Hepatocyte (in vitro differentiated cells): ENCODE results near the gene MRPS30. TPM values are rescaled to one million over a fixed set of nuclear protein-coding genes. Genes with fewer than 3 reads are reported as not detected.
"Not testable (repeated sequence)": the region's sequence is repeated elsewhere in the genome, so short reads cannot be mapped to it uniquely, and the experiment has no call there.

Experiments
- DNase-seq: peaks from one replicate; pipeline ENCODE4 v3.0.0-alpha.2; 2016; ENCODE audit warnings: low spot score
- H2AFZ ChIP-seq: fragments of 200-600 bp; sonication (generic); 2 replicates; pipeline ENCODE4 v1.6.0; 2016; ENCODE audit warnings: antibody characterized with exemption, mild to moderate bottlenecking
- H3K27ac ChIP-seq: fragments of 200-600 bp; sonication (generic); 2 replicates; pipeline ENCODE4 v1.5.1; 2016; ENCODE audit warnings: mild to moderate bottlenecking
- H3K27me3 ChIP-seq: fragments of 200-600 bp; sonication (generic); 2 replicates; pipeline ENCODE4 v1.6.1; 2016
- H3K36me3 ChIP-seq: fragments of 200-600 bp; sonication (generic); replicated peaks from 2 replicates; pipeline ENCODE4 v1.5.1; 2016; ENCODE audit warnings: low read depth; ENCODE audit not compliant: insufficient read depth
- H3K4me1 ChIP-seq: fragments of 200-600 bp; sonication (generic); 2 replicates; pipeline ENCODE4 v1.5.1; 2016; ENCODE audit warnings: mild to moderate bottlenecking, moderate library complexity; ENCODE audit not compliant: insufficient read depth
- H3K4me2 ChIP-seq: fragments of 200-600 bp; sonication (generic); 2 replicates; pipeline ENCODE4 v1.6.0; 2016
- H3K4me3 ChIP-seq: fragments of 200-600 bp; sonication (generic); 2 replicates; pipeline ENCODE4 v1.5.1; 2016; ENCODE audit warnings: mild to moderate bottlenecking
- H3K79me2 ChIP-seq: fragments of 200-600 bp; sonication (generic); 2 replicates; pipeline ENCODE4 v1.6.0; 2017; ENCODE audit warnings: mild to moderate bottlenecking
- H3K9me2 ChIP-seq: fragments of 200-600 bp; sonication (generic); replicated peaks from 2 replicates; pipeline ENCODE4 v1.6.0; 2017; ENCODE audit warnings: mild to moderate bottlenecking; ENCODE audit not compliant: insufficient read depth
- H3K9me3 ChIP-seq: fragments of 200-600 bp; sonication (generic); 2 replicates; pipeline ENCODE4 v1.5.1; 2016; ENCODE audit warnings: low read depth, mild to moderate bottlenecking
- H4K20me1 ChIP-seq: fragments of 200-600 bp; sonication (generic); 2 replicates; pipeline ENCODE4 v1.6.0; 2016; ENCODE audit warnings: mild to moderate bottlenecking; ENCODE audit not compliant: insufficient read depth, poor library complexity, severe bottlenecking
- EZH2 ChIP-seq: fragments of 200-600 bp; sonication (generic); IDR thresholded peaks from 2 replicates; pipeline ENCODE4 v1.6.1; 2016; ENCODE audit warnings: antibody characterized with exemption, mild to moderate bottlenecking, borderline replicate concordance
- EZH2phosphoT487 ChIP-seq: fragments of 200-600 bp; sonication (generic); IDR thresholded peaks from one replicate; pipeline ENCODE4 v1.6.1; 2018; ENCODE audit warnings: antibody characterized with exemption, mild to moderate bottlenecking, low read depth, moderate library complexity; ENCODE audit not compliant: unreplicated experiment, severe bottlenecking
- WGBS: methylation state at CpG from one replicate; pipeline ENCODE4 v1.1.6; 2016; ENCODE audit warnings: low lambda C conversion rate; ENCODE audit errors: missing lambda C conversion rate; 5-methylcytosine and 5-hydroxymethylcytosine counted together
- polyA plus RNA-seq: library from polyadenylated mRNA; unstranded; fragments of >200 nt; fragmentation: Nextera tagmentation; extraction: Ambion mirVana; gene quantifications from 2 replicates; pipeline ENCODE4 v1.2.1, GENCODE V29; 2016
- total RNA-seq: library from RNA; depleted of rRNA; stranded (reverse); fragments of >200 nt; gene quantifications from 2 replicates; pipeline ENCODE4 v1.2.3, GENCODE V29; 2014
- TF ChIP-seq, protein P1 (sequence below): fragments of 200-600 bp; sonication (generic); IDR thresholded peaks from 2 replicates; pipeline ENCODE4 v1.5.1; 2016; ENCODE audit warnings: antibody characterized with exemption, mild to moderate bottlenecking; ENCODE audit not compliant: poor library complexity

The MRPS30 gene
- total and polyA plus RNA-seq, 2 experiments from 2014 or later, result 27.5 to 71.2 TPM

DNA sequence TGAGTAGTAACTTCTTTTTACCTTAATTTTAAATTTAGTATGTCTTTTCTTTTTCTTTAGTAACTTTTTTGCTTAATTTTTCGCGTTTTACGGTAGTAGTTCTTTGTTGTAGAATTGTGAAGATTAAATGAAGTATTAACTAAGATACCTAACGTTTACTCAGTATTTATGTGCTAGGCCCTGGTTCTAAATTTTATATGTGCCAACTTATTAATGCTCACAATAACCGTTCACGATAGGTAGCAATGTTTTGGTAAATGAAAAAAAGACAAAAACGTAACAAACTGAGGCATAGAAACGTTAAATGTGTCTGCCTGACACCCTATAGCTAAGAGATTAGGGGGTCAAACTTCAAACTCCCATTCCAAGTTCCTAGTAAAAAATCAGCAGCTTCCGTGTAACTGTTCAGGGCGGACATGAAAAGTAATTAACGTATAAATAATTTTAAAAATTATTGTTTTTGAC lies 1.2 kb downstream of the MRPS30 start:
- H3K27ac ChIP-seq, result peak overlapping the region; percentile 87
- H3K4me3 ChIP-seq, result peak overlapping the region; percentile 71
- H2AFZ ChIP-seq, result peak overlapping the region; percentile 43
- H3K79me2 ChIP-seq, result peaks cover 39% of the 10 kb centered on the region
- H3K9me3 ChIP-seq, result no peaks in the 10 kb centered on the region
- H3K4me2 ChIP-seq, result peak overlapping the region; percentile 83
- H3K36me3 ChIP-seq, result no peaks in the 10 kb centered on the region
- 4% methylated on average over 11 of the region's 11 CpGs for WGBS
- peaks cover 4% of the 10 kb centered on the region for H3K4me1 ChIP-seq
- DNase-seq, result no peak
- H3K27me3 ChIP-seq, result no peaks in the 10 kb centered on the region
- H3K9me2 ChIP-seq, result no peaks in the 10 kb centered on the region
- peaks cover 6% of the 10 kb centered on the region for H4K20me1 ChIP-seq
- TF ChIP-seq EZH2phosphoT487, result no peak
- TF ChIP-seq, protein P1, sequence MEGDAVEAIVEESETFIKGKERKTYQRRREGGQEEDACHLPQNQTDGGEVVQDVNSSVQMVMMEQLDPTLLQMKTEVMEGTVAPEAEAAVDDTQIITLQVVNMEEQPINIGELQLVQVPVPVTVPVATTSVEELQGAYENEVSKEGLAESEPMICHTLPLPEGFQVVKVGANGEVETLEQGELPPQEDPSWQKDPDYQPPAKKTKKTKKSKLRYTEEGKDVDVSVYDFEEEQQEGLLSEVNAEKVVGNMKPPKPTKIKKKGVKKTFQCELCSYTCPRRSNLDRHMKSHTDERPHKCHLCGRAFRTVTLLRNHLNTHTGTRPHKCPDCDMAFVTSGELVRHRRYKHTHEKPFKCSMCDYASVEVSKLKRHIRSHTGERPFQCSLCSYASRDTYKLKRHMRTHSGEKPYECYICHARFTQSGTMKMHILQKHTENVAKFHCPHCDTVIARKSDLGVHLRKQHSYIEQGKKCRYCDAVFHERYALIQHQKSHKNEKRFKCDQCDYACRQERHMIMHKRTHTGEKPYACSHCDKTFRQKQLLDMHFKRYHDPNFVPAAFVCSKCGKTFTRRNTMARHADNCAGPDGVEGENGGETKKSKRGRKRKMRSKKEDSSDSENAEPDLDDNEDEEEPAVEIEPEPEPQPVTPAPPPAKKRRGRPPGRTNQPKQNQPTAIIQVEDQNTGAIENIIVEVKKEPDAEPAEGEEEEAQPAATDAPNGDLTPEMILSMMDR, result no peak

DNA sequence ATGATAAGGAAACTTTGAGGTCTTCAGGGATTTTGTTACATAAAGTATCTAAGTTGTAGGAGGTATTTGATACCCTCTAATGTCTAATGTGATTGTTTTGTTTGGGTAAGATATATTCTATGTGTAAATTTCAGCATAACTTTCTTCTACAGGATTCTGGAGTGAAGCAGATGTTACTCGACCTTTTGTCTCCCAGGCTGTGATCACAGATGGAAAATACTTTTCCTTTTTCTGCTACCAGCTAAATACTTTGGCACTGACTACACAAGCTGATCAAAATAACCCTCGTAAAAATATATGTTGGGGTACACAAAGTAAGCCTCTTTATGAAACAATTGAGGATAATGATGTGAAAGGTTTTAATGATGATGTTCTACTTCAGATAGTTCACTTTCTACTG lies 6.0 kb downstream of the MRPS30 start:
- Histone ChIP-seq H3K27me3 (no peaks in the 10 kb centered on the region), H3K4me1 (peaks cover 4% of the 10 kb centered on the region), H3K4me3 (no peak overlapping the region), H3K9me2 (no peaks in the 10 kb centered on the region), H3K36me3 (no peaks in the 10 kb centered on the region), H3K79me2 (peaks cover 33% of the 10 kb centered on the region), H3K9me3 (no peaks in the 10 kb centered on the region), H3K27ac (no peak overlapping the region), H4K20me1 (peaks cover 6% of the 10 kb centered on the region), H2AFZ (no peak overlapping the region), H3K4me2 (no peak overlapping the region)
- TF ChIP-seq, protein P1, result no peak
- TF ChIP-seq EZH2phosphoT487 (no peak), EZH2 (no peak)
- WGBS, result 89% methylated on average over 2 of the region's 2 CpGs
- DNase-seq, result no peak

DNA sequence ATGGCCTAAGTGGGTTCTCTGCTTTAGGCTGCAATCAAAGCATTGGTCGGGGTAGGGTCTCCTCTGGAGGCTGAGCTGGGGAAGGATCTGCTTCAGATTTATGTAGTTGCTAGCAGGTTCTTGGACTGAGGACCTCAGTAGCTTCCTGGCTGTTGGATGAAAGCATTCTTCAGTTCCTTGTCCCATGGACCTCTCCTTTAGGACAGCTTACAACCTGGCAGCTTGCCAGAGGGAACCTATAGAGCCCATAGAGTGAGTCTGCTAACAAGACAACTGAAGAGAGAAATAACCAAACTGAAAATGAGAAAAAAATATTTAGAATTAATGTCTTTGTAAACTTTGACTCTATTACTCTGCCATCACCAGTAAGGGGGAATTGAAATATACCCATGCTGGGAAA lies 12.4 kb downstream of the MRPS30 start:
- no peaks in the 10 kb centered on the region for H3K27me3 ChIP-seq
- TF ChIP-seq, protein P1, result no peak
- TF ChIP-seq EZH2, result no peak
- no peak for TF ChIP-seq EZH2phosphoT487
- H3K9me3 ChIP-seq, result no peaks in the 10 kb centered on the region
- 96% methylated on average over 1 of the region's 1 CpG for WGBS
- DNase-seq, result peak; percentile 8
- no peak overlapping the region for H3K4me3 ChIP-seq
- no peak overlapping the region for H3K27ac ChIP-seq
- no peaks in the 10 kb centered on the region for H3K4me1 ChIP-seq
- no peaks in the 10 kb centered on the region for H3K79me2 ChIP-seq
- H3K4me2 ChIP-seq, result no peak overlapping the region
- H2AFZ ChIP-seq, result no peak overlapping the region
- H3K36me3 ChIP-seq, result no peaks in the 10 kb centered on the region
- no peaks in the 10 kb centered on the region for H3K9me2 ChIP-seq
- no peaks in the 10 kb centered on the region for H4K20me1 ChIP-seq

DNA sequence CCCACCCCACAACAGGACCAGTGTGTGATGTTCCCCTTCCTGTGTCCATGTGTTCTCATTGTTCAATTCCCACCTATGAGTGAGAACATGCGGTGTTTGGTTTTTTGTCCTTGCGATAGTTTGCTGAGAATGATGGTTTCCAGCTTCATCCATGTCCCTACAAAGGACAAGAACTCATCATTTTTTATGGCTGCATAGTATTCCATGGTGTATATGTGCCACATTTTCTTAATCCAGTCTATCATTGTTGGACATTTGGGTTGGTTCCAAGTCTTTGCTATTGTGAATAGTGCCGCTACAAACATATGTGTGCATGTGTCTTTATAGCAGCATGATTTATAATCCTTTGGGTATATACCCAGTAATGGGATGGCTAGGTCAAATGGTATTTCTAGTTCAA lies 15.9 kb downstream of the MRPS30 start:
- H3K9me2 ChIP-seq, H3K4me1 ChIP-seq, H3K4me2 ChIP-seq, H3K9me3 ChIP-seq, H3K27ac ChIP-seq, H3K36me3 ChIP-seq, H4K20me1 ChIP-seq, DNase-seq, H2AFZ ChIP-seq, H3K79me2 ChIP-seq, H3K27me3 ChIP-seq, H3K4me3 ChIP-seq: not testable (repeated sequence)
- 100% methylated on average over 2 of the region's 3 CpGs for WGBS
